GM21529 (cell line): ENCODE results near the gene PTPRD.

Source experiments
- ATAC-seq: cut with Tn5 transposase; IDR thresholded peaks from one replicate; pipeline ENCODE4 v1.9.1; 2021; ENCODE audit not compliant: unreplicated experiment

Gene PTPRD

DNA sequence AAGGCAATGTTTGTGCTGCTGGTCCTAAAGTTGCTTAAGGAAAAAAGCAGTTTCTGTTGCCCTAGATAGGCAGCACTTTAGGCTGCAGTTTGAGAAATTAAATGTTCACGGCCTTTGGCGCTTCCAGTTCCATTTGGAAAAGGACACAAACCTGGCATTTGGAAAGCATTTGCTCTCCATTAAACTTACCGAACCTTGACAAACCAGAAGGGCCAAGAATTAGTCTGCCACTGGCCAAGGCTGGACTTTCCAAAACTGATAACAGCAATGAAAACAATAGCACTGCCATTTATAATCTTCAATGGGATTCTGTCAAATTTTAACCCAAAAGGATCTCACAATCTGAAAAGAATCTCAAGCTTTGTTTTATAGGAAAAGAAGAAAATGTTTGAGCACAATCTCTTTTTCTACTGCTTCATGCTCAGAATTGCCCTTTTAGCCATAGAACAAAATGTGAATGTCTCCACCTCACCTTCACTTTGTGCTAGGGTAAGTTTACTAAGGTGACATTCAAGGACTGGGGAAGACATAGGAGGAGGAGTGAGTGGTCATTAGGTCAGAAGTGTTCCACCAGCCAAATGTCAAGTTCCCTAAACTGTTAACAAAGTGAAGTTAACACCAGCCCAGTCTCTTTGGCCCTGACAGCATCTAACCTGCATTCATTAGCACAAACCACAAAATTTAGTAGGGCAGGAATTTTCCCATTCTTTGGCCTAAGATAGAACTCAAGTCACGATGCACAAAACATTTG is 2229.8 kb downstream of the PTPRD start:
- no peak for ATAC-seq

DNA sequence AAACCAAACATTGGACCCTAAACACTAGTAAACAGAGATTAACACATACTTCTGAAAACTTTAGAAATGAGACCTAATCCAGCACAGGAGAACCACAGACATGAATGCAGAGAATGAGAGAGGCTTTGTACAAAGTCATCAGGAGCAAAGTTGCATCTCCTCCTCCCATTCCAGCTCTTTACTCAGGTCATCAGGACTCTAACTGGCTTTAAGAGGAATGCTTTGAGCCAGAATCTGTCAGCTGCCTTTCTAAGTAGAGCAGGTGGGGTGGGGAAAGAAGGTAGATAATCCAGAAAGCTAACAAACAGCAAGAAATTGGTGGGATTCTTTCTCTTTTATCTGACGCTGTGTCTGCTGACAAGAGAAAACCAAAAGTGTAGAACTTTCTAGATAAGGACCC is 2230.5 kb downstream of the PTPRD start:
- no peak for ATAC-seq

DNA sequence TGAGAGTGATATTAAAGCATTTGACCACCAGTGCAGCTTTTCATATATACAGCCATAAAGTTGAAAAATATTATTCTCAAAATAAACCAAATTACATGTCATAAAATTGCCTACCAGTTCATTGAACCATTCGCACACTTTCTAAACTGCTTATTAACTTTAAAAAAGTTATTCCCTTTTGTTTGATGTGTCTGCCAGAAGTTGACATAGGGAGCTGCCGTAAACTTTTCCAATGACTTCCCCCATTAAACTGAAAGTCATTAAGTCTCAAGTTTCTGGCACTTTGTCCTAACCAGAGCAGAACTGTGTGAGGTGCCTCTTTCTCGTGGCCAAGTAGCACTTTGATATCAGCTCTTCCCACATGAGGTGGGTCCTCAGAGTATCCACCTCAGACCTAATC is 2231.2 kb downstream of the PTPRD start:
- ATAC-seq = no peak

DNA sequence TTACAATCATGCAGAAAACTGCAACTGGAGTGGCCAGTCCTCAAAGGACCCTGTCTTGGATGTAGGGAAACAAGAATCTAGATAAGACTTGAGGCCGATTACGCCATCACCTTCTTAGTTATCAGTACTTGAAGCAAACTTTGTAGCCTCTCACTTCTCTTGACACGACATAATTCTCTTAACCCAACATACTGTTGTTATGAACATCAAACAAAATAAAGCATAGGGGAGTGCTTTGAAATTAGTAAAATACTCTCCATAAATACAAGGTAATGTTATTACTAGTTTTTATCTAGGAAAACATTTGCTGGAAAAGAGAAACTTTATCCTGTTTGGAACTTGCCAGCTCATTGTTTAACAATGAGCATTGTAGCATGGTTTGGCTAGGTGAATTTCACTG is 2238.3 kb downstream of the PTPRD start:
- ATAC-seq = no peak

GRCh38 chr9:8371686-8372085 is 2241.1 kb downstream of the PTPRD start:
- no peak for ATAC-seq

- no peak for ATAC-seq
These were observed 2246.5 kb downstream of the PTPRD start for GRCh38 chr9:8366161-8366926.

- no peak for ATAC-seq
These were observed 2247.2 kb downstream of the PTPRD start for GRCh38 chr9:8365466-8366160.

DNA sequence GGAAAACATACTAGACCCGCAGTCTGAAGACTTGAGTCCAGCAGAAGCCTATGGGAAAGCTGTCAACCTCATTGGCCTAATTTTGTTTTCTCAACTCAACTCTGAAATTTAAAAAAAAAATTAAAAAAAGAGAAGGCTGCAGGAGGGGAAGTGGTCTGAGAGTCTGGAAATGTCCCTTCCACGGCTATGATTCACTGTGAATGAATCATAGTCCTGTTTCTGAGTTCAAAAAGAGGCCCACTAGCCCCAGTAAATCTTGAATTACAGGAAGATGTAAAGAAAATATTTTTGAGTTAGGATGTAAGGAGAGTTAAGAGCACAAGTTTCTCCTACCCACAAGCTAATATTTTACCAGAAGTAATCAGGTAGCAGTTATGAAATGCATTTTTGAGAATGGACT is 2247.8 kb downstream of the PTPRD start:
- ATAC-seq = no peak

GRCh38 chr9:8364026-8364752 is 2248.6 kb downstream of the PTPRD start:
- ATAC-seq = no peak

DNA sequence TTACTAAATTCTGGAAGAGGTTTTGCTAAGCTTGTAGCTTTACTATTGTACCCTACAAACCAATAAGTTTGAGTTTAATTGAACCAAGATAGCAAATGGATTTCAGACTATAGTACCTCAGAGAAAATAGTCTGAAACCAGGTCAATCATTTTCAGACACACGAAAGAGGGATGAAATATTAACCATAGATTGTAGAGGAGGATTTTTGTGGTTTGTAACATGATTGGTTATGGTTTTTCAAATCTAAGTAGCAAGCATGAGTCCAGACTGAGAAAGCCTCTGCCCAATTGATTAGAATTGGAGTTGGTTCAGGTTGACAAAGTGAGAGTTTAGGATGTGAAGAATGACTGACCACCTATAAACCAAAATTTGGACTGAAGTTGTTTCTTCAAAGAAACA is 2250.6 kb downstream of the PTPRD start:
- no peak for ATAC-seq

DNA sequence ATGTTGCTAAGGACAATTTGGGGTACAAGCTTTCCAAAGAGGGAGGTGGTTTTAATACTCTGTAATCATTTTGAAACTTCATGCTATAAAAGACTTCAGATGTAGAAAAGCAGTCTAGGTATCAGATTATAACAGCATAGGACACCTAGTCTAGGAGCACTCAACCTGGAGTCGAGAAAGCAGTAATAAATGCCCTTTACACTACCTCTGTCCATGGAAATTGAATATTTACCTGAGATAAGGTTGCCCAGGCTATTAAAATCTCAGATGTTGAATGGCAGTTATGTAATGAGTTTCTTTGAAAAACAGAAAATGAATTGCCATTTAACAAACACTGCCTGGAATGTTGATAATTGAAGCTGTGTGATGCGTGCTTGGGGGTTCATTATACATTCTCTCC is 2251.4 kb downstream of the PTPRD start:
- no peak for ATAC-seq

DNA sequence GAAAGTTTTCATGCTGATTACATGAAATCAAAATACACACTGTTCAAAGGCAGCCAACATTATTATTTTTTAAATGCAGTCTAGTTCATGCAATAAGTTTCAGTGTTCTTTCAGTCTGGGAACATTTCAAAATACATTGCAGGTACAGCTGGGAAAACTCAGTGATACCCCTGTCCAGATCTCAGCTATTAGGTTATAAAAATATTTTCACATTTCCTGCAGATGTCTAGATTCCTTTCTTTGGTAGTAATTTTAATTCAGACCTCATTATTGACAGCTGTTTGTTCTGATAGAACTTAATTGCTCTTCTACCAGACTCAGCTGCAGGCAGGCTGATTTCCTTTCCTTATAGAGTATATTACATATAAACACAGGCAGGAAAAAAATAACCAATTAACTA is 2256.4 kb downstream of the PTPRD start:
- no peak for ATAC-seq

- no peak for ATAC-seq
These were observed 2261.4 kb downstream of the PTPRD start for GRCh38 chr9:8351436-8351835.

DNA sequence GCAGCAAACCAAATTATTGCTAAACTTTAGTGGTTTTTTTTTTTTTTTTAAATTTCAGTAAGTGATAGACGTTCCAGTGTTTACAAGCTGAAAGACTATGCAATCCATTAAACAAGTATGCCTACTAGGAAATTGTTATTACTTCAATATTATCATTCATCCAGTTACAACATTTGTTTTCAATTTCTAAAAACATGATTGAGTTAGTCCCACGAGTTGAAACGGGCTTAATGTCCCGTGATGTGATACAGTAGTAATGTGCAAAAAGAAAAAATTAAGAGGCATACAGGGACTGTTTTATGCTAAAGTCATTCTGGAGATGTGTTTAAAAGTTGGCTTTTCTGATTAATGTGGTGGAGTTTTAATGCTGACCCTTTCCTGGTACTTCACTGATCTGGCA is 2262.9 kb downstream of the PTPRD start:
- ATAC-seq = no peak

DNA sequence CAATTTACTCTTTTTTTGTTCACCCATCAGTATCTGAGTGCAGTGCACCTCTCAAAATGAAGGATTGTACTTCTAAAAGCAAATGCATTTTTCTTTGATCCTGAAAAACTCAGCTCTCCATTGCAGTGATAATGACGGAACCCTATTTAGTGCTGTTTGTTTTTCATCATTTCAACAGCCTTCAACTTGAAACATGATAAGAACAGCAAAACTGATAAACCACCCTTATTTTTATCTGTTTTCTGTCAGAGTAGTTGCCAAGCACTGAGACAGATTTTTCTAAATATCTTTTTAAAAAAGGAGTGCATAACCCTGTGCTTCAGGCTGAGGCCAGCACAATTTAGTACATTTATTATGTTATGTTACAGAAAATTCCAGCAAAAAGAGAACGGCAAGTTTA is 2263.4 kb downstream of the PTPRD start:
- ATAC-seq = no peak

DNA sequence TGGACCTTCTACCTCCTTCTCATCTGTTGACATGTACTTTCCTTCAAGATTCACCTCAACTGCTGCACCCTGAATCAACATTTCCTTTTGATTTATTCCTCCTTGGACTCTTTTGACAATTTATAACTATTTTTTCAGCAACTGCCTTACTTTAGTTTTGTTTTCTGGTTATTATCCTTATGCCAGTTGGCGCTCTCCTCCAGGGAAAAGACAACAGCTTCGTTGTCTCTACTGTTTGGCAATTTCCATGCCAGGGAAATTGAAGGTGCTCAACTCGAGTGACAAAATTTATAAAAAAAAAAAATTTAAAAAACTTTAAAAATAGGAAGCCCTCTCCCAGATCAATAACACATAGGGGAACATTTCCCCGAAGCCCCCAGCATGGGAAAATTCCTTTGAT is 2264.0 kb downstream of the PTPRD start:
- no peak for ATAC-seq

GRCh38 chr9:8346296-8346695 is 2266.5 kb downstream of the PTPRD start:
- ATAC-seq = no peak

- no peak for ATAC-seq
These were observed 2273.9 kb downstream of the PTPRD start for GRCh38 chr9:8338767-8339510.

GRCh38 chr9:8337834-8338766 is 2274.7 kb downstream of the PTPRD start:
- no peak for ATAC-seq

DNA sequence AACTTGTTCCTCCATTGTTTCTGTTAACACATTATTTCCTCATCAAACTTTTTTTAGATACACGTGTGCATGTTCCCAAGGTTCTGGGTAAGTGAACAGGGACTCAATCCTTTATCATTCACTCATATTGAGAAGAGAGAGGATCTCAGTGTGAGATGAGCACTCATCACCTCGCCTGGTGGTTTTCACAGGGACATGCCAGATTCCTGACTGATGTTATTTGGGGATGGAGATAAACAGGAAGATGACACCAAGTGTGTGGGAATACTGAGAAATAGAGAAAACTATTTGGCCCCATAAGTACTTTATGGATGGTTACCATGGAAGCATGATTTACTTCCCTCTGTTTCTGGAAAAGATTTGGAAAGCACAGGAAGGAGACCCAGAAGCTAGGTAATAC is 2279.9 kb downstream of the PTPRD start:
- no peak for ATAC-seq
